22Rv1 (cell line): ENCODE data around the gene OR2M5.

Source experiments
- H3K27ac ChIP-seq: fragments of 450-650 bp; 2 replicates; pipeline ENCODE4 v1.5.1; 2017
- ZFX ChIP-seq: fragments of 450-650 bp; IDR thresholded peaks from 2 replicates; pipeline ENCODE4 v1.6.1; 2017; ENCODE audit warnings: antibody characterized with exemption, borderline replicate concordance
- TF ChIP-seq, protein P1 (sequence below): fragments of 450-650 bp; IDR thresholded peaks from 2 replicates; pipeline ENCODE4 v1.5.1; 2017; ENCODE audit warnings: mild to moderate bottlenecking

The OR2M5 gene, protein sequence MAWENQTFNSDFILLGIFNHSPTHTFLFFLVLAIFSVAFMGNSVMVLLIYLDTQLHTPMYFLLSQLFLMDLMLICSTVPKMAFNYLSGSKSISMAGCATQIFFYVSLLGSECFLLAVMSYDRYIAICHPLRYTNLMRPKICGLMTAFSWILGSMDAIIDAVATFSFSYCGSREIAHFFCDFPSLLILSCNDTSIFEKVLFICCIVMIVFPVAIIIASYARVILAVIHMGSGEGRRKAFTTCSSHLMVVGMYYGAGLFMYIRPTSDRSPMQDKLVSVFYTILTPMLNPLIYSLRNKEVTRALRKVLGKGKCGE

DNA sequence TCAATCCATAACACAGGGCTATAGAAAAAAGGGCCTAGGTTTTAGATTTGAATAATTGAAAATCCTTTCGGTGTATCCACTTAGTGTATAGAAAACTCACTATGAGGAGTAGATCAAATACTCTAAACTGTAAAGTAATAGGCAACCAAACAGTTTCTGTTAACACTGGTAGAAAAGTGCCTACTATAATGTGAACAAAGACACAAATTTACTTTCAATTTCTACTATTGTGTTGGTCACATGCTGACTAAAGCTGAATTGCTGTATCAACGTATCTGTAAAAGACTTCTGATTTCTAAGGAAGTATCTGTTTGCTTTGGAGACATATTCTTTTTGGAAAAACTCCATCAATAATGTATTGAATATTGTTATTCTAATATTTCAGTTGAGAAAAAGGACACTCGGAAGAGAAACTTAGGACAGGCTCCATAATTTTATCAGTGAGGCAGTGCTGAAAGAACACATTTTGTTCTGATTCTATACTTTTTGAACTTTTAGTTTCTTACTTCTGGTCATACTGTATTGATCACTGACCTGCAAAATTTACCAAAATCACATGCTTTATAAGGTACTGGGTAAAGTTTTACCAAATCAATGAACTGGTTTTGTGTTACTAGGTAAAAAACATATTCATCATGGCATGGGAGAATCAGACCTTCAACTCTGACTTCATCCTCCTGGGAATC, at the start of gene OR2M5:
Gene OR2M5, plus strand, starts transcription at position 636 of the 686 bp plus-strand sequence. Its CDS starts 0 bp downstream, at position 636.
- TF ChIP-seq ZFX: no peak
- TF ChIP-seq, protein P1, sequence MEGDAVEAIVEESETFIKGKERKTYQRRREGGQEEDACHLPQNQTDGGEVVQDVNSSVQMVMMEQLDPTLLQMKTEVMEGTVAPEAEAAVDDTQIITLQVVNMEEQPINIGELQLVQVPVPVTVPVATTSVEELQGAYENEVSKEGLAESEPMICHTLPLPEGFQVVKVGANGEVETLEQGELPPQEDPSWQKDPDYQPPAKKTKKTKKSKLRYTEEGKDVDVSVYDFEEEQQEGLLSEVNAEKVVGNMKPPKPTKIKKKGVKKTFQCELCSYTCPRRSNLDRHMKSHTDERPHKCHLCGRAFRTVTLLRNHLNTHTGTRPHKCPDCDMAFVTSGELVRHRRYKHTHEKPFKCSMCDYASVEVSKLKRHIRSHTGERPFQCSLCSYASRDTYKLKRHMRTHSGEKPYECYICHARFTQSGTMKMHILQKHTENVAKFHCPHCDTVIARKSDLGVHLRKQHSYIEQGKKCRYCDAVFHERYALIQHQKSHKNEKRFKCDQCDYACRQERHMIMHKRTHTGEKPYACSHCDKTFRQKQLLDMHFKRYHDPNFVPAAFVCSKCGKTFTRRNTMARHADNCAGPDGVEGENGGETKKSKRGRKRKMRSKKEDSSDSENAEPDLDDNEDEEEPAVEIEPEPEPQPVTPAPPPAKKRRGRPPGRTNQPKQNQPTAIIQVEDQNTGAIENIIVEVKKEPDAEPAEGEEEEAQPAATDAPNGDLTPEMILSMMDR: no peak
- no peak within 1 kb of the TSS for H3K27ac ChIP-seq

DNA sequence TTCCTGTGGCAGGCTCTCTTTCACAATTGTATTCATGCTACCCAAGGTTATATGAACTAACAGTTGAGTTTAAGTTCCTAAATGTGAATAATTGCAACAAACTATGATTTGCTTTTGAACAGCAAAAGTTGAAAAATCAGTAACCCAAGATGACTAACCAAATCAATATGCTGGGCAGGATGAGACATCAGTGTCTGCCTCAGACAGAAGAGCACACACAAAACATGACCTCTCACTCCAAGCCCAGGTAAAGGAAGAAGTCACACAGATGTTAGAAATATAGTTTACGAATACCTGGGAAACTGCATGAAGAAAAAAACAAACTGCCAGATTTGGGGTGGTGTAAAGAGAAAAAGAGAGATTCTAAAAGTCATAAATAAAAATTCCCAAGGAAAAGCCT, 46.4 kb upstream of the OR2M5 start:
- H3K27ac ChIP-seq: no peak overlapping the region
- TF ChIP-seq ZFX: no peak
- TF ChIP-seq, protein P1: no peak

DNA sequence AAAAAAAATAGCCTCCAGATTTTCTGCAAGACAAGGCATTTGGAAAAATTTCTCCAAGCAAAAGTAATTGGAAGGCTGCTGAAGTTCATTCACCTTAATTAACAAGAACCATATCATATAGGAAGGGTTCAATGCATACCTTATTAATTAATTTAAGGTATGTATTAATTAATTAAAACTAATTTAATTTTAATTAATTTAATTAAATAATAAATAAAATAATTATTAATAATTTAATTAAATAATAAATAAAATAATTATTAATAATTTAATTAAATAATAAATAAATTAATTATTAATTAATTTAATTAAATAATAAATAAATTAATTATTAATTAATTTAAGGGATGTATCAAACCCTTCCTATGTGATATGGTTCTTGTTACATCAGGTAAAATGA, 42.1 kb upstream of the OR2M5 start:
- TF ChIP-seq ZFX: no peak
- TF ChIP-seq, protein P1: no peak

DNA sequence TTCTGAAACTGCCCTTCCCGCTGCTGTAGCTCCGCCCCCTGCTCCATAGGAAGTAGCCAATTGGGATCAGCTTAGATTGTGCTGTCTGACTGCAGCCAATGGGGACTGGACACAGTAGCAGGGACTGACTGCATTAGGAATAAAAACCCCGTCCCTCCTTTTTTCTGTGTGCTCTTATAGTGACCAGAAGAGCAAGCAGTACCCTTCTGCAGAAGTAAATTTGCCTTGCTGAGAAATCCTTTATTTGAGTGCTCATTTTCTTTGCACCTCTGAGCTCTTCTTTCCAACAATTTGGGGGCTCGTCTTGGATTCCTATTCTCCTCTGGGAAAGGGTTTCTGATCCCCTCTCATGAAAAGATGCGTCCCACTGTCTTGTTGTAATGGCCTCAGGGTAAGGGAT, 33.8 kb upstream of the OR2M5 start:
- H3K27ac ChIP-seq: no peak overlapping the region

More for the DNA sequence above, 42.1 kb upstream of the OR2M5 start:
- H3K27ac ChIP-seq: no peak overlapping the region

DNA sequence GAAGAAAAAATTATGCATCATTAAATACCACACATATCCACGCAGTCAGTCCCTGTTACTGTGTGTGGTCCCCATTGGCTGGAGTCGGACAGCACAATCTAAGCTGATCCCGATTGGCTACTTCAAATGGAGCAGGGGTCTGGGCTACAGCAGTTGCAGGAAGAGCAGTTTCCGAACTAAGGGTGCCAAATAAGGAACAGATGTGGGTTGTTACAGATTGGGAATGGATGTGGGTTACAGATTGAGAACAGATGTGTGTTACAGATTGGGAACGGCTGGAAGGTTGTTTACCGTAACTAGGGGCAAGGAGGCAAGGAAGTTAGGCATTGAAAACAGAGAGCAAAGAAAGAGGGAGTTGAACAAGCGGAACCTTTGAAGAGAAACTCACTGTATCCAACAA, 30.1 kb upstream of the OR2M5 start:
- H3K27ac ChIP-seq: no peak overlapping the region
- no peak for TF ChIP-seq ZFX
- TF ChIP-seq, protein P1: no peak

More for the DNA sequence above, 33.8 kb upstream of the OR2M5 start:
- TF ChIP-seq ZFX: no peak
- TF ChIP-seq, protein P1: no peak

DNA sequence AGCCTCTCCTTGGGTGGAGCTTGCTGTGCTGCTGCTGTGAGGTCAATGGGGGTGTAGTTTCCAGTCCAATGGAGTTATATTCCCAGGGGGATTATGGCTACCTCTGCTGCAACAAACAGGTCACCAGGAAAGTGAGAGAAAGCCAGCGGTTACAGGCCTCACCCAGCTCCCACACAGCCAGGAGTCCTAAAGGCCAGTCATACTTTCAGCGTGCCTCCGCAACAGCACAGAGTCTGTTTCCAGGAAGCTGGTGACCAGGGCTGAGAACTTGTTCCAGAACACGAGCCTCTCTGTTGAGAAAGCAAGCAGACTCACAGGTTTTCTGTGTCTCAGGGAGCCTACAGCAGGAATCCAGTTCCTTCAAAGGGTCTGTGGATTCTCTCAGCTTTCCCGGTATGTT, 17.3 kb upstream of the OR2M5 start:
- no peak overlapping the region for H3K27ac ChIP-seq
- TF ChIP-seq, protein P1: no peak
- no peak for TF ChIP-seq ZFX

DNA sequence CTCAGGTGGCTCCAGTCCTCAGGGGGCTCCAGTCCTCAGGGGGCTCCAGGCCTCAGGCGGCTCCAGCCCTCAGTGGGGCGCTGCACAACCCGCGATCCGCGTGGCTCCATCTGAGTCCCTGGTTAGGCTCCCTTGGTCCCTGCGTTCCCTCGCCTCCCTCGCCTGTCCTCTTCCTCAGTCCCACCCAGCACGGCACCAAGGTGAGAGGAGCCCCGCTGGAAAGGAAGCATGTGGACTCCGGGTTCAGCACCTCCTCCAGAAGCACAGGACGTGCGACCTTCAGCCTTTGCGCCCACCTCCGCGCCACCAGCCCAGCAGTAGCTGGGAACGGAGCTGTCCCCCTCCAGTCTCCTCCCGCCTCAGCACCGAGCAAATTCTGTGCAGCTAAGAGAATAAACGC, 8.1 kb upstream of the OR2M5 start:
- no peak for TF ChIP-seq ZFX
- no peak overlapping the region for H3K27ac ChIP-seq
